GM21576 (cell line): ENCODE results near the gene RTL10.

ENCODE experiments used
- ATAC-seq: cut with Tn5 transposase; IDR thresholded peaks from one replicate; pipeline ENCODE4 v1.9.1; 2021; ENCODE audit warnings: mild to moderate bottlenecking, moderate library complexity; ENCODE audit not compliant: unreplicated experiment

RTL10 gene

DNA sequence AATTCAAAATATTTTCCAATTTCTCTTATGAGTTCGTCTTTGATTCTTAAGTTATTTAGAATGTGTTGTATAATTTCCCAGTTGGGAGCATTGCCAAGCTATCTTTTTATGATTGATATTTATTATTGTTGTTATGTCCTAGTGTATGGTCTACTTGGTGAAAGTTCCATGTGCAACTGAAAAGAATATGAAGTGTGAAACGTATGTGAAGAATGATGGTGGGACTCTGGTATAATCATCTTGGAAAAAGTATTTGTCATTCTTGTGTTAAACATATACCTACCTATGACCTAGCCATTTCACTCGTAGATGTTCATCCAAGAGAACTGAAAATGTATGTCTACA lies 12.0 kb upstream of the RTL10 start:
- ATAC-seq, result no peak

DNA sequence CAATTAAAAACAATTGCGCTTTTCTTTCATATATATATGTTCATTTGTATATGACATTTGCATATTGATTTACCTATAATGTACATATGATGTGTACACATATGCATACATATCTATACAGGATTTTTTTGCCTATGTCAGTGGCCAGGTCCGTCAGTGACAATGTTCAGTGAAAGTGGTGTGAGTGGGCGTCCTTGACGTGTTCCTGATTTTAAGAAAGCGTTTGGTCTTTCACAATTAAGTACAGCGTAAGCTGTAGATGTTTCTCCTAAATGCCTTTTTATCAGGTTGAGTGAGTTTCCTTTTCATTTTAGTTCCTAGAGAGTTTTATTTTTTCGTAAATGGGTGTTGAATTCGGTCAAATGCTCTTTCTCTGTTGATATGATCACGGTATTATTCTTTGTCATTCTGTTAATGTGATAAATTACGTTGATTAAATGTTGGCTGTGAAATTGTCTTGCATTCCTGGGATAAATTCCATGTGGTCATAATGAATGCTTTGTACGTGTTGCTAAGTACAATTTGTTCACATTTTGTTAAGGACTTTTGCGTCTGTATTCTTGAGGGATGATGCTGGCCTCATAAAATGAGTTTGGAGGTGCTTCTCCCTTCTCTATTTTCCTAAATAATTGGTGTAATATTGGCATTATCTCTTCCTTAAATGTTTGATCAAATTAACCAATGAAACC lies 10.6 kb upstream of the RTL10 start:
- ATAC-seq, result no peak

DNA sequence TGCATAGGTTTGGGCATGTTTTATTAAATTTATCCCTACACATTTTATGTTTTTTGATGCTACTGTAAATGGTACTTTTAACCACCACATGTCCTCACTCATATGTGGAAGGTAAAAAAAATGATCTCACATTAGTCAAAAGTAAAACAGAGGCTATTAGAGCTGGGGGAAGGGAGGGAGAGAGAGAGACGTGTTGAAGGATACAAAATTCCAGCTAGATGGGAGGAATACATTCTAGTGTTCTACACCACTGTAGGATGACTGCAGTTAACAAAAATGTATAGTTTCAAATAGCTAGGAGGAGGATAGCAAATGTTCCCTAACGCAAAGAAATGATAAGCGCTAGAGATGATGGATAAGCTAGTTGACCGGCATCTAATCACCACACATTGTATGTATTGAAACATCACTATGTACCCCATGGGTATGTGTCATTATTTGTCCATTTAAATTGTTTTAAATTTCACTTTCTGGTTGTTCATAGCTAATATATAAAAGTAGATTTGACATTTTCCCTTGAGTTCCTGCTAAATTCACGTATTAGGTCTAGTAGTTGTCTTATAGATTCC lies 9.9 kb upstream of the RTL10 start:
- no peak for ATAC-seq

DNA sequence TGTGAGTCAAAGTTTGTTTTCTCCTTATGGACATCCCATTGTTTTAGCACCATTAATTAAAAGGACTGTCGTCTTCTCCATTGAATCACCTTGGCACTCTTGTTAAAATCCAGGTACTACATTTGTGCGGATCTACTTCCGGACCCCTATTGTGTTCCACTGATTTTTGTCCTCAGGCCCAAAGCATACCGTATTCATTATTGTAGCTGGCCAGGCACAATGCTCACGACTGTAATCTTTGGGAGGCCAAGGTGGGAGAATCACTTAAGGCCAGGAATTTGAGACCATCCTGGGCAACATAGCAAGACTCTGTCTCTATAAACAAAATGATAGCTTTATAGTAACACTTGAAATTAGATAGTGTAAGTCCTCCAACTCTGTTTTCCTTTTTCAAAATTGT lies 8.9 kb upstream of the RTL10 start:
- no peak for ATAC-seq

DNA sequence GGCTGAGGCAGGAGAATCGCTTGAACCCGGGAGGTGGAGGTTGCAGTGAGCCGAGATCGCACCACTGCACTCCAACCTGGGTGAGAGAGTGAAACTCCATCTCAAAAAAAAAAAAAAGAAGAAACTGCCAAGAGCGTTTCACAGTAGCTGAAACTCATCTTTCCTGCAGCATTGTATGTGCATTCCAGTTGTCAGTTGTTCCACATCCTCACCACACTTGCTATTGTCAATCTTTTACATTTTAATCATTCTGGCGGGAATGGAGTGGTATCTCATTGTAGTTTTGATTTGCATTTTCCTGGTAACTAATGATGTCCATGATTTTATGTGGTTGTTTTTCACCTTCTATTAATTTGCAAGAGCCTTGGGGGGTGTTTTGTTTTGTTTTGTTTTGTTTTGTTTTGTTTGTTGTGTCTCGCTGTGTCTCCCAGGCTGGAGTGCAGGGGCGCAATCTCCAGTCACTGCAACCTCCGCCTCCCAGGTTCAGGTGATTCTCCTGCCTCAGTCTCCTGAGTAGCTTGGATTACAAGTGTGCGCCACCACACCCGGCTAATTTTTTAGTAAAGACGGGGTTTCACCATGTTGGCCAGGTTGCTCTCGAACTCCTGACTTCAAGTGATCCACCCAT lies 8.1 kb upstream of the RTL10 start:
- no peak for ATAC-seq

DNA sequence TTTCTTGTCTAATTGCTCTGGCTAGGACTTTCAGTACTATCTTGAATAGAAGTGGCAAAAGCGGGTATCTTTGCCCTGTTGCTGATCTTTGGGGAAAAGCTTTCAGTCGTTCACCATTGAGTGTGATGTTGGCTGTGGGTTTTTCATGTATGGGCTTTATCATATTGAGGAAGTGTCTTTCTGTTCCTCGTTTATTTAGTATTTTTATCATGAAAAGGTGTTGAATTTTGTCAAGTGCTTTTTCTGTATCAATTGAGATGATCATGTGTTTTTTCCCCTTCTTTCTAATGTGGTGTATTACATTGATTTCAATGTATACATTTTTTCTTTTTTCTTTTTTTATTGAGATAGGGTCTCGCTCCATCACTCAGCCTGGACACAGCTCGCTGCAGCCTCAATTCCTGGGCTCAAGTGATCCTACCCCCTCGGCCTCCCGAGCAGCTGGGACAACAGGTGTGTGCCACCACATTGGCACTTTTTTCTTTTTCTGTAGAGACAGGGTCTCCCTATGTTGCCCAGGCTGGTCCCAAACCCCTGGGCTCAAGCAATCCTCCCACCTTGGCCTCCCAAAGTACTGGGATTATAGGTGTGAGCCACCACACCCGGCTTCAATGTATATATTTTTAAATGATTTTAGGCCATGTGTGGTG lies 5.3 kb upstream of the RTL10 start:
- no peak for ATAC-seq

DNA sequence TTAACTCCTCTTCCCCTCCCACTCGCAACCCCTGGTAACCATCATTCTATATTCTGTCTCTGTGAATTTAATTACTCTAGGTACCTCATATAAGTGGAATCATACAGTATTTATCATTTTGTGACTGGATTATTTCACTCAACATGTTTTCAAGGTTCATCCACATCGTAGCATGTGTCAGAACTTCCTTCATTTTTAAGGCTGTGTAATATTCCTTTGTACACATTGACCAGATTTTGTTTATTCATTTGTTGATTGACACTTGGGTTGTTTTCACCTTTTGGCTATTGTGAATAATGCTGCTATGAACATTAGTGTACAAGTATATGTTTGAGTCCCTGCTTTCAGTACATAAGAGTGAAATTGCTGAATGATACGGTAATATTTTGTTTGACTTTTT lies 2.7 kb upstream of the RTL10 start:
- ATAC-seq, result no peak

DNA sequence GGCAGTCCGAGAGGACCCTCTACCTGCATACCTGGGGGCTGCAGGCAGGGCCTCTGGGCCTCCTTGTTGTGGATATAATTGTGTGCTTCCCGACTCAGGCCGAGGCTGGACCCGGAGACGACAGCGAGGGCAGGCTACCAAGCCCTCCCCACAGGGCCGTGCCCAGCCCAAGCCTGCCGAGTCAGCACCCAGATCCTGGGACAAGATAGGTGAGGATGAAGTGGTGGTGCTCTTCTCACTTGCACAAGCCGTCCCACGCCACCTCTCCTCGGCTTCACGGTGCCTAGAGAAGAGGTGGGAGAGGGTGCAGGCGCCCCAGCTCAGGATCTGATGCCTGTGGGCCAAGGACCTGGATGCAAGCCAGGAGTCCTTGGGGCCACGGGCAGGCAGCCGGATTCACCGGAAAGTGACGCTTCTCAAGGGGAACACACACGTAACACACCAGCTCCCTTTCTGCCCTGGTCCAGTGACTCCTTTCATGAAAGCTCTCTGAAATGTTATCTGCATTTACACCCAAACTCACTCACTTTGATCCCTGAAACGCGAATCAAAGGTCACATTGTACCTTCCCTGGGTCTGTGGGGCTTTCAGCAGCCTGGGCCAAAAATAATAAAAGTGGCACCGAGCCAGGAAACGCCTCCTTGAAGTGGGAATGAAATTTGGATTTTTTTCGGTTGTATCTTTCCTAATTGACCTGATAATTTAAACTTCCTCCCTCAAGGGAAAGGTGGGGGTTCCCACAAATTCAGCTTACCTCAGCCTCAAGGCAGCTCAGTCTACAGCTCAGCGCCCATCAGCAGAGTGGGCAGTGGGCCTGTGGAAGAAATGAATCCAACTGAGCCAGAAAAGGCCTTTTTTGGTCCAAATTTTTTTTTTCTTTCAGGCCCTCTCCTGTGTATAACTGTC lies 1.1 kb upstream of the RTL10 start:
- ATAC-seq, result peak; percentile 18

DNA sequence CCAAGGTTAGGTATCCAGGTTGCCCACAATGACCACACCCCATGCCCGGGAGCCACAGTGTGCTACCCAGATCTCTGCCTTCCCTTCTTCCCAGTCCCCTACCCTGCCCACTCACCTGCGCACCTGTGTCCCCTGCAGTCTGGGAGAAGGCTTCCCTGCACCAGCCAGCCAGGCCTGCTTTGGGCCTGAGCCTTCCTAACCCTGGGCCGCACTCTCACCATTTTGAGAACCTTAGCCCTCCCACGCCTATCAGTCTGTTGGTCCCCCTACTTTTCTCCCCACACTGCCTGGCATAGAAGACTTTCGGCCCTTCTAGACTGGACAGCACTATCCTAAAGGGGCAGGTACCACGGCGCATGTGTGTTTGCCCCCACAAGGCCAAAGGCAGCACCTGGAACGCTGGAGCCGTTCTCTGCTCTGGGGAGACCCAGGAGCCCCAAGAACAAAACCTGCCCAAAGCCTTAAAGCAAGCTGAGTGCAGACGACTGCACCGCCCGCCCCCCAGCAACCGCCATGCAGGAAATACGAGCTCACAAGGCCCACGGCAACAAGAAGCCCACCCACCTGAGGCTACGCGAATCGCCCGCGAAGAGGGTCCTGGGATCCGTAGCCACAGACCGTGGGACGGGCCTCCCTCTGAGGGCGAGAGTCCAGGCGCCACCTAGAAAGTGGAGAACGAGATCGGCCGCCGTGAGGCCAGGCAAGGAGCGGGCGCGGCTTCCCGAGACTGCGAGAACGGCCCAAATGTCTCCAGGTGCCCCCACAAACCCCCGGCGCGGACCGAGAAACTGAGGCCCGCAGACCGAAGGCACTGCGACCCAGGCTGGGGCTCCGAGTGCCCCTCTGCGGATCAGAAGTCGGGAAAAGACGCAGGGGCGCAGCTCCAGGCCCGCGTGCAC lies 546 bp downstream of the RTL10 start:
- ATAC-seq, result peak; percentile 8

DNA sequence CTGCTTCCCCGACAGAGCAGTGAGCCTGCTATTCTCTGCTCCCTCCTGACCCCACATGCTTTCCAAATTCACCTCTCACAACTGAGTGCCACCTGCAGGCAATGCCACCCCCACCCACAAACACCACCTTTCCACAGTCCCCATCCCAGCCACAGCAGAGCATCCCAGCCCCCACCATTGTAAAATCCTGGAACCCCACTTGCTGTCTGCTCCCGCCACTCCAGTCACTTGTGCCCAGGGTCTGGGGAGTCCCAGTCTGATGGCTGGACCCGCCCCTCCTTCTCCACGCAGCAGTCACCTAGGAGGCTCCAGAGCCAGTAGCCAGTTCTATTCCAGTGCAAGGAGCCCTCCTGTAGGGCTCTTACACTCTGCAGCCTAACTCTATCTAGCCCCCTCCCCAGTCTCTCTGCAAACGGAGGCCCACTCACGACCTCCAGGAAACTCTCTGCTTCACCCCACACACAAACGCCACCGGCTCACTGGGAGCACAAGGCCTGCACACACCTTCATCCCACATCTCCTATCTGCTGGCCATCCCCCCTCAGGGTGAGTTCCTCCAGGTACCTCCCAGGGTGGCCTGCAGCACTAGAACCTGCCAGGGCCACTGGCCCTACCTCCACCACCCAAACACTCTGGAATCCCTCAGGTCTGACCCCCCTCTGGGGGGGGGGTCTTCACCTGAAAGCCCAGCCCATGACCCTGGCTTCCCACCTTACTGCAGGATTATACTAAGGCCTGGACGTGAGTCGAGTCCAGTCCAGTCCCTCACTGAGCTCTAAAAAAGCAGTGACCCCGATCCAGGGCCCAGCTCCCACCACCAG lies 1.4 kb downstream of the RTL10 start:
- ATAC-seq, result no peak

DNA sequence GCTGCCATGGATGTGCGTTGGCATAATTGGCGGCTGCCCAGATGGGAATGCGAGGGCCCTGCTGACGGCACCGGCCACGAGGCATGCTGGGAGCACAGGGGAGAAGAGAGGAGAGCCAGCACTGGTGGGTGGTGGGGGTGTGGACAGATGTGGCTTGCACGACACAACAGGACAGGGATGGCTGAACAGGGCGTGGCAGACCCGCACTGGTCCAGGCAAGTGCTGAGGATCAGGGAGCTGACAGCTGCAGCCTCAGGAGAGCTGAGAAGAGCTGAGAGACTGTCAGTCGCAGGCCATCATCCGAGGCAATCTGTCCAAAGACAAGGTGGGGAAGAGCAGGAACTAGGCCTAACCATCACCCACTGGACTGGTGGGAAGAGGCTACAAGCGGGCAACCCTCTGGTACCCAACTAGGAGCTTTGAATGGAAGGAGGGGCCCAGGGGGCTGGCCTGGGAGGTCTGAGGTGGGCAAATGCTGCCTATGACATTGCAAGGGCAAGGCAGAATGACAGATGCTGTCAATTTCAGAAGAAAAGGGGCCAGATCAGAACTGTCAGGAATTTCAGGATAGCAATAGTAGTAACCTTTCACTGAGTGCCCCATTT lies 2.4 kb downstream of the RTL10 start:
- ATAC-seq, result no peak

DNA sequence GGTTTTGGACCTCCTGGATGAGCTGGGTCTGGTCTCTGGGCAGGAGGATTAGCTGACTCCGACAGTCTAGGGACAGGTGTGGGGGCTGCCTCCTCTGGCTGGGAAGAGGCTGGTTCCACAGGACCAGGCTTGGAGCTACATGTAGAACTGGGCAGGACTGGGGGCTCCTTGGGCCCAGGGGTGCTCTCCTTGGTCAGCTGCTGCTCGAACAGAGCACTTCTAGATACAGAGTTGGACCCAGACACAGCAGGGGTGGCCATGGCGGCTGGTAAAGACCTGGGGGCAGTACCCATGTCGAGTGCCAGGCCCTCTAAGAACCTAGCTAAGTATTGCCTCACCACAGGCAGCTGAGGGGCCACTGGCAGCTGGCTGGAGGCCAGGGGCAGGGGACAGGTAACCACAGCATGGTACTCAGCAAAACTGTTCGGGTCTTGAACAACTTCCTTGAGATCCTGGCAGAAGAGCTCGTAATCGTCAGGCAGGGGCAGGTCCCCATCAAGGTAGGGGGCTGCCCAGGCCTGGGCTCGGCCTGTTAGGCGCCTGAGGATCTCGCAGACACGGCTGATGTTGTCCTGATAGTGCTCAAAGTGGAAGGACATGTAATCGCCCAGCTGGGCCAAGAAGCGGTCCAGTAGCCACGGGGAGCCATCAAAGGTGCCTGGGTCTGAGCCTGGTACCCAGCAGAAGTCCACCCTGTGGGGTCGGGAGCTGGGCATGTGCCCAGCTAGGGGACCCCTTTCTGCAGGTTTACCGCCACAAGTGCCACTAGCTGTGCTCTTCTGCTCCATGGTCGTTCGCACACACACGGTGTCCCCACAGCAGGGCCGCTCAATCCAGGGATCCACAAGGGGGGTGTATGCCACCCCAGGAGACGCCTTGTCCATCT lies 3.1 kb downstream of the RTL10 start:
- ATAC-seq, result no peak

DNA sequence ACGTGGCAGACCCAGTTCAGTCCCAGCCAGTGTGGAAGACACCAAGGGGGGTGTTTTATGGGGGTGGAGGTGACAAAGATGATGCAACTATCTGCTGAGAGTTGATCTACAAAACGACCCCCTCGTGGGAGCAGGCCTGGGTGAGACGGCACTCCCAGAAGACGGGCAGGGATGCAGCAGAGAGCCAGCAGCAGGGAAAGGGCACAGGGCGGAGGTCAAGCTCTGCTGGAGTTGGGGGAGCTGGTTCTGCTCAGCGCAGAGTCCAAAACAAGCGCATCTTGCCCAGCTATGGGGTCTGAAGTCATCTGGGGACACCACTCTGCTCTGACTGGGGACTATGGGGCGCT lies 3.9 kb downstream of the RTL10 start:
- ATAC-seq, result no peak

DNA sequence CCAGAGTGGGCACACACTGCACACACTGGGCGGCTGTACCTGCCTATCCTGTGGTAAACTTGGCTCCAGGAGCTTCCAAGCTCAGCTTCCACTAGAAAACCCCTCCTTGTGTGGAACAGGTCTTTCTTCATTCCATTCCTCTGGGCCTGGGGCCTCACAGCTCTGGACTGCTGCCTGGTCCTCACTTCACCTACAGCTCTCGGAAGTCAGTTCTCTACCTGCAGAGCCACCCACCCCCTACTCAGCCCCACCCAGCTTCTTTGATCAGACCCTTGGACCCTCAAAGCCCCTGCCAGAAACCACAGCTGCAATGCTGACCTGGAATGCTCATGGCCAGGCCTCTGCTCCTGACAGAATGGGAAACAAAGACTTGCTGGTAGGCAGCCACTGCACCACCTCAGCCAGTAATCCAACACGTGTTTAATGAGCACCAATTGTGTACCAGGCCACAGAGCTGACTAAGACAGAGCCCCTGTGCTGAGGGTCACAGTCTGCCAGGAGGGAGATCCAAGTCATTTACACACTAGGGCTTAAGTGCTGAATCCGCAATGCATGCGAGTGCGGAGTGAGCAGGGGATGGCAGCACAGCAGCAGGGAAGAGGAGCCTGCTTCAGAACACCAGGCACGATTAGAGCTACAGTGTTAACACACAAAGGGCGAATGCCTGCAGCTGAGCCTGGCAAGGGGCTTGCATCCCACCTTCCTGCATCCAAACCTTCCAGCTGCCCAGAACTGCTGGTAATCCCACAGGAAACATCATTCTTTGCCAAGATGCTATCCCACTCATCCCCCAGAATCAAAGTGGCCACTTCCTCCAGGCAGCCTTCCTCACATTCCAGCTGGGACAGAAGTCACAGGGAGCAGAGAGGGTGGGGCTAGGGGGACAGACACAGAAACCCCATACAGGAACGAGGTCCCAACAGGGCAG lies 4.6 kb downstream of the RTL10 start:
- ATAC-seq, result no peak

DNA sequence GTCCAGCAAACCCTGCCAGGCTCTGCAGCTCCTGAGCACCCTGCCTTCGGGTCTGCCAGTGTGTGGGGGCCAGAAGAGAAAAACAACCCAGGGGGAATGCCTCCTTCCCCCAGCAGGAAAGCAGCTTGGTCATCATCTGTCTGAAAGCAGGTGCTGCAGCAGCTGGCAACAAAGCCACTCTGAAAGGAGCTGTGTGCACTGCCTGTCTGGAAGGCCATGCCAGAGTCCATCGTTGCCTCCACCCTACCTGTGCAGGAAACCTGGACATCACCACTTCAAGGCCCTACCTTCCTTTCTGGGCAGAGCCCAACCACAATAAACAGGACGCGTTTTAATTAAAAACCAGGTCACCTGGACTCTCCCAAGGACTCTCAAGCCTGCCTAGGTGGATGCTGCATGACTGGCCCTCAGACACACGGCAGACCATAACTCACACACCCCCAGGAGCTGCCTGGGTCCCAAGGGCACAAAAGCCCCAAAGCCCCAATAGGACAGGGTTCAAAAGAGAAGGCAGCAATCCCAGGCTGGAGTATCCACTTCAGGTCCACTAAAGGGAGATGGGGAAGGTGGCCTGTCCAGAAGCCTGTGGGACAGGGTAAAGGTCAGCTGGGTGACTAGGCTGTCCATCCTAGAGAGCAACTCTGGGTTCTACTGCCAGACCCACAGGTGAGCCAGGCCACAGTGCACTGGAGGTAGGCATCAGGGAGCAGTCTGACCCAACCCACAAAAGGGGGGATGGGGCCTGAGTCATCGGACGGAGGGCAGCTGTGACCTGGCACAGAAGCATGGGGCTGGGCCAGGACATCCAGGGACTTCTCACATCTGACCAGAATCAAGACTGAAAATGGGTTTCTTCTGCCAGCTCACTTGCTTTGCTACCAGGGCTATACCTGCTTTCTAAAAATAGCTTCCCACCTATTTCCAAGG lies 6.1 kb downstream of the RTL10 start:
- no peak for ATAC-seq

DNA sequence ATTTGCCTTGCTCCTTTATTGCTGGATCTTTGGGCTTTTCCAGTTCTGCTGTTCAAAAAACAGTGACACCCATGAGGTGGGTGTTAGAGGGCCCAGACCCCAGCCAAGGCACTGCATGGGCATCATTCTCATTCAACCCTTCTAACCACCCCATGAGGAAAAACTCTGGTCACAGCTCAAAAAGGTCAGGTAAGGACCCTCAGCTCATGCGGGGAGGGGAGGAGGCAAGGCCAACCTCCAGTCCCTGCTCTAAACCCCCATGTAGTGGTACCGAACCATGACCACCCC lies 7.4 kb downstream of the RTL10 start:
- ATAC-seq, result no peak
